A549 (cell line): ENCODE measurements around the gene KLF5. TPM values are rescaled to one million over a fixed set of nuclear protein-coding genes. Genes with fewer than 3 reads are reported as not detected.

Source experiments
- ATAC-seq, 2 experiments: fragments of 200-7000 bp in 1 of 2; fragments of >200 bp in 1 of 2; cut with Nextera tagmentation in 1 of 2; cut with Tn5 transposase in 1 of 2; 3 replicates each; pipeline versions ENCODE4 v1.8.0 to v1.9.1; 2018 to 2020; ENCODE audit warnings: mild to moderate bottlenecking in 1 of 2, moderate library complexity in 1 of 2
- CTCF ChIA-PET: fragments of 300-600 bp; sonication (Branson Sonifier 250); formaldehyde crosslinking; extraction: SDS; loops from one replicate; lab custom pipeline; 2021; ENCODE audit warnings: antibody characterized with exemption, inconsistent platforms; lab: Yijun Ruan, JAX
- POLR2A ChIA-PET: fragments of 350-600 bp; formaldehyde crosslinking; extraction: SDS; loops from one replicate; lab custom pipeline; 2021; ENCODE audit warnings: antibody characterized with exemption, inconsistent platforms; lab: Yijun Ruan, JAX
- DNase-seq, 2 experiments: peaks; one replicate each; pipeline versions ENCODE4 v3.0.0 to v3.0.0-alpha.2; 2011 to 2016; ENCODE audit warnings: low read depth in 1 of 2, low spot score in 1 of 2
- FAIRE-seq: peaks from 2 replicates; lab custom pipeline; 2011; peaks lifted over from hg19 to GRCh38; lab: Jason Lieb, UNC
- H3K27ac ChIP-seq, 2 experiments: fragments of >200 bp; sonication (Bioruptor Twin); formaldehyde crosslinking; 3 replicates each; pipeline ENCODE4 v1.5.1; 2016 to 2017
- H3K4me1 ChIP-seq: fragments of >200 bp; sonication (Bioruptor Twin); formaldehyde crosslinking; 3 replicates; pipeline ENCODE4 v1.6.1; 2016
- H3K4me2 ChIP-seq: fragments of >200 bp; sonication (Bioruptor Twin); formaldehyde crosslinking; 3 replicates; pipeline ENCODE4 v1.6.1; 2016
- H3K4me3 ChIP-seq: fragments of >200 bp; sonication (Bioruptor Twin); formaldehyde crosslinking; 3 replicates; pipeline ENCODE4 v1.5.1; 2016
- H3K9me3 ChIP-seq: fragments of >200 bp; sonication (Bioruptor Twin); formaldehyde crosslinking; 3 replicates; pipeline ENCODE4 v1.6.1; 2016
- BCL3 ChIP-seq: fragments of >200 bp; sonication (Bioruptor Twin); formaldehyde crosslinking; IDR thresholded peaks from 3 replicates; pipeline ENCODE4 v1.6.1; 2016
- BHLHE40 ChIP-seq: IDR thresholded peaks from 2 replicates; pipeline ENCODE4 v1.6.1; 2012; ENCODE audit warnings: low read depth, low read length, inconsistent platforms
- CBX2 ChIP-seq: fragments of 200-600 bp; sonication (generic); IDR thresholded peaks from 2 replicates; pipeline ENCODE4 v1.6.1; 2016; ENCODE audit warnings: low read depth, mild to moderate bottlenecking, borderline replicate concordance
- CTCF ChIP-seq: fragments of >200 bp; sonication (Bioruptor Twin); formaldehyde crosslinking; IDR thresholded peaks from 3 replicates; pipeline ENCODE4 v1.5.1; 2016
- EP300 ChIP-seq, 2 experiments: fragments of >200 bp; sonication (Bioruptor Twin); formaldehyde crosslinking; IDR thresholded peaks; 2 replicates in 1 of 2; 3 replicates in 1 of 2; pipeline ENCODE4 v1.6.1; 2016 to 2017
- ESRRA ChIP-seq: fragments of 150-350 bp; IDR thresholded peaks from 2 replicates; pipeline ENCODE4 v1.6.1; 2014; ENCODE audit warnings: mild to moderate bottlenecking, low read length, borderline replicate concordance
- FOSL2 ChIP-seq, 2 experiments: fragments of 450-650 bp in 1 of 2; fragments of >200 bp in 1 of 2; sonication (Bioruptor Twin) in 1 of 2; formaldehyde crosslinking; IDR thresholded peaks; 2 replicates each; pipeline versions ENCODE4 v1.5.0 to v1.6.1; 2016 to 2020; ENCODE audit warnings: mild to moderate bottlenecking in 1 of 2, moderate library complexity in 1 of 2
- FOXS1 ChIP-seq: fragments of 250-450 bp; sonication (Bioruptor Pico); IDR thresholded peaks from 2 replicates; pipeline ENCODE4 v1.5.0; 2020; ENCODE audit warnings: mild to moderate bottlenecking, moderate library complexity
- GATA3 ChIP-seq: IDR thresholded peaks from 2 replicates; pipeline ENCODE4 v1.6.1; 2012; ENCODE audit warnings: borderline replicate concordance
- HMGXB4 ChIP-seq: fragments of 250-450 bp; sonication (Bioruptor Pico); IDR thresholded peaks from 2 replicates; pipeline ENCODE4 v1.5.0; 2021; ENCODE audit warnings: mild to moderate bottlenecking, moderate library complexity, borderline replicate concordance
- HOXA7 ChIP-seq: fragments of 250-450 bp; sonication (Bioruptor Pico); IDR thresholded peaks from 2 replicates; pipeline ENCODE4 v1.5.0; 2020; ENCODE audit warnings: mild to moderate bottlenecking, moderate library complexity
- JUN ChIP-seq, 2 experiments: fragments of >200 bp; sonication (Bioruptor Twin); formaldehyde crosslinking; IDR thresholded peaks; 2 replicates in 1 of 2; 3 replicates in 1 of 2; pipeline ENCODE4 v1.6.1; 2016 to 2017
- KDM5A ChIP-seq: fragments of 200-600 bp; sonication (generic); IDR thresholded peaks from 2 replicates; pipeline ENCODE4 v1.6.1; 2016; ENCODE audit warnings: antibody characterized with exemption, mild to moderate bottlenecking
- MAFK ChIP-seq: fragments of 450-650 bp; IDR thresholded peaks from 2 replicates; pipeline ENCODE4 v1.6.1; 2014; ENCODE audit not compliant: partially characterized antibody
- MAX ChIP-seq: IDR thresholded peaks from 2 replicates; pipeline ENCODE4 v1.6.1; 2012
- MAZ ChIP-seq: fragments of 150-350 bp; IDR thresholded peaks from 2 replicates; pipeline ENCODE4 v1.6.1; 2014; ENCODE audit warnings: antibody characterized with exemption, low read depth, low read length, borderline replicate concordance
- POLR2A ChIP-seq: IDR thresholded peaks from 2 replicates; pipeline ENCODE4 v1.6.1; 2012; ENCODE audit warnings: mild to moderate bottlenecking, low read length
- RAD21 ChIP-seq, 2 experiments: fragments of >200 bp in 1 of 2; sonication (Bioruptor Twin) in 1 of 2; formaldehyde crosslinking in 1 of 2; IDR thresholded peaks in 1 of 2; conservative IDR thresholded peaks in 1 of 2; 2 replicates in 1 of 2; 3 replicates in 1 of 2; pipeline ENCODE4 v1.6.1; 2012 to 2018; ENCODE audit warnings: inconsistent platforms in 1 of 2
- RCOR1 ChIP-seq: fragments of 150-350 bp; IDR thresholded peaks from 2 replicates; pipeline ENCODE4 v1.6.1; 2014; ENCODE audit warnings: antibody characterized with exemption, low read length, low read depth
- RNF2 ChIP-seq: fragments of 200-600 bp; sonication (generic); IDR thresholded peaks from 2 replicates; pipeline ENCODE4 v1.6.1; 2016; ENCODE audit warnings: low read depth, mild to moderate bottlenecking, antibody characterized with exemption, moderate library complexity, borderline replicate concordance
- TP53 ChIP-seq: fragments of 250-450 bp; sonication (Bioruptor Pico); IDR thresholded peaks from 2 replicates; pipeline ENCODE4 v1.5.0; 2021; ENCODE audit warnings: mild to moderate bottlenecking, moderate library complexity
- ZC3H11A ChIP-seq: fragments of 450-650 bp; IDR thresholded peaks from 2 replicates; pipeline ENCODE4 v1.6.1; 2014; ENCODE audit warnings: antibody characterized with exemption, mild to moderate bottlenecking
- ZFP36 ChIP-seq: fragments of 450-650 bp; IDR thresholded peaks from 2 replicates; pipeline ENCODE4 v1.6.1; 2014; ENCODE audit warnings: borderline replicate concordance; ENCODE audit not compliant: partially characterized antibody
- ZNF302 ChIP-seq: fragments of 250-450 bp; sonication (Bioruptor Pico); IDR thresholded peaks from 2 replicates; pipeline ENCODE4 v1.9.0; 2021; ENCODE audit warnings: inconsistent platforms, mild to moderate bottlenecking, moderate library complexity
- WGBS: methylation state at CpG from one replicate; pipeline ENCODE4 v1.1.6; 2017; ENCODE audit errors: missing lambda C conversion rate; 5-methylcytosine and 5-hydroxymethylcytosine counted together
- polyA plus RNA-seq, 4 experiments: library from polyadenylated mRNA; depleted of rRNA in 3 of 4; stranded (reverse); fragments of >200 nt; fragmentation: RNase III in 1 of 4; extraction: RNeasy Plus Mini Kit Qiagen cat#74134 plus additional on column Dnase treatment in 1 of 4; gene quantifications; 2 replicates in 3 of 4; 3 replicates in 1 of 4; pipeline ENCODE4 v1.2.3, GENCODE V29; 2011 to 2017

Gene KLF5
- polyA plus RNA-seq, 2 of the 4 experiments (the other 2 are of a cell fraction): 48.7 to 83.5 TPM

- Histone ChIP-seq H3K4me3 (no peak overlapping the region), H3K27ac (0 out of 6 replicates have a peak overlapping the region, but pooled peaks of 1 of the 2 experiments have one; percentile 12), H3K4me1 (peaks cover 14% of the 10 kb centered on the region), H3K4me2 (no peak overlapping the region), H3K9me3 (no peaks in the 10 kb centered on the region)
- ChIA-PET CTCF (no interaction called here), POLR2A (no interaction called here)
- TF ChIP-seq FOXS1: no peak
- TF ChIP-seq HMGXB4 (CRISPR knock-in tag): no peak
- no peak for TF ChIP-seq CBX2
- no peak for TF ChIP-seq MAX
- TF ChIP-seq GATA3: no peak
- no peak for TF ChIP-seq TP53 (CRISPR knock-in tag)
- no peak for TF ChIP-seq ZNF302 (CRISPR knock-in tag)
- TF ChIP-seq EP300 (IDR thresholded peaks at IDR 0.05): no peak
- no peak for TF ChIP-seq BCL3
- FAIRE-seq: no peak
- no peak for ATAC-seq
- DNase-seq: no peak
- 74% methylated on average over 3 of the region's 3 CpGs for WGBS
Measured at GRCh38 chr13:73109969-73110368, 51.2 kb downstream of the KLF5 start.

- TF ChIP-seq KDM5A (no peak), HOXA7 (CRISPR knock-in tag) (no peak), RNF2 (no peak), RAD21 (conservative IDR thresholded peaks at IDR 0.05 in 1 of 2, IDR thresholded peaks at IDR 0.05 in 1 of 2) (no peak), ZNF302 (CRISPR knock-in tag) (no peak), JUN (IDR thresholded peaks at IDR 0.05) (no peak), MAZ (no peak), ZC3H11A (no peak), BHLHE40 (no peak), RCOR1 (no peak), MAFK (no peak), CTCF (no peak), HMGXB4 (CRISPR knock-in tag) (no peak), EP300 (IDR thresholded peaks at IDR 0.05) (no peak), ZFP36 (no peak), FOSL2 (IDR thresholded peaks at IDR 0.05) (no peak), FOSL2 (CRISPR knock-in tag; IDR thresholded peaks at IDR 0.05) (no peak), POLR2A (no peak), ESRRA (no peak)
- TF ChIP-seq, all 56 proteins: peak for 0
- WGBS: 93% methylated on average over 5 of the region's 5 CpGs
- Histone ChIP-seq H3K4me1 (peaks cover 14% of the 10 kb centered on the region), H3K4me3 (no peak overlapping the region), H3K4me2 (peak overlapping the region; percentile 21; the same call in 1 of the 3 replicates), H3K9me3 (no peaks in the 10 kb centered on the region), H3K27ac (peak overlapping the region in 1 of 2 experiments; percentile 52; a peak in 2 of 6 replicates)
- FAIRE-seq: no peak
- ChIA-PET CTCF (no interaction called here), POLR2A (no interaction called here)
- no peak for DNase-seq
- ATAC-seq: no peak
Measured at GRCh38 chr13:73110814-73111213, 52.0 kb downstream of the KLF5 start.
